ENCODE data around the gene SAP130.

DNA sequence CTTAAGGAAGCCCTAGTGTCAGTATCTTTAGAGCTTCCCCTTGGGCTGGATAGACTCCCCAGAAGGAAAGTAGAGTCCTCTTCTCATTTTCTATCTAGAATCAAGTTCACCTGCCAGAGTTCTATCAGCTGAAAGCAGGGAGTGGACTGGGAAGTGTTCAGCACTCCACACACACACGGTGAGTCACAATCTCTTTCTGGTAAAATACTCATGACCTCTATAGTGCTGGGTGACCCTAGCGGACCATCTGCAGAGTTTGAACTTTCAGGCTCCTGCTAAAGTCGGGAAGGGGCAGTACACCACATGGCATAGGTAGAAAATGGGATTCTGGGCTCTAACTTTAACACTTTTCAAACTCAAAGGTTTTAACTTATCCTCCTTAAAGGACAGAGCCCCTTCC is 43.3 kb downstream of the SAP130 start:
- TF ChIP-seq MAFK (IDR thresholded peaks at IDR 0.05; ENCODE audit: low read depth, low read length) = no peak
- no peak for TF ChIP-seq CTCF (conservative IDR thresholded peaks at IDR 0.05; ENCODE audit: low read depth, low read length)
- TF ChIP-seq USF2 (IDR thresholded peaks at IDR 0.05; ENCODE audit: low read depth, low read length) = no peak
- TF ChIP-seq POLR2A (IDR thresholded peaks at IDR 0.05; ENCODE audit: low read depth, low read length) = no peak
- TF ChIP-seq SMC3 (IDR thresholded peaks at IDR 0.05; ENCODE audit: low read depth, low read length) = no peak
- TF ChIP-seq CEBPB (IDR thresholded peaks at IDR 0.05; ENCODE audit: low read depth, low read length) = no peak
- no peak for TF ChIP-seq RAD21 (IDR thresholded peaks at IDR 0.05; ENCODE audit: low read length)
- no peak for TF ChIP-seq MXI1 (IDR thresholded peaks at IDR 0.05; ENCODE audit: borderline replicate concordance, low read depth, low read length)
- TF ChIP-seq FOS (IDR thresholded peaks at IDR 0.05; ENCODE audit: low read depth, low read length) = no peak
- TF ChIP-seq RCOR1 (IDR thresholded peaks at IDR 0.05; ENCODE audit: insufficient replicate concordance, low read length) = no peak
- TF ChIP-seq RFX5 (IDR thresholded peaks at IDR 0.05; ENCODE audit: low read depth, low read length) = no peak
- TF ChIP-seq CHD1 (IDR thresholded peaks at IDR 0.05; ENCODE audit: low read depth, low read length) = no peak

Measured in IMR-90 (cell line).